GM13977 (cell line): ENCODE results near the gene PNPT1.

Experiments used
- DNase-seq: peaks from one replicate; pipeline ENCODE4 v3.0.0; 2012; ENCODE audit warnings: low spot score
- in situ Hi-C: fragments of 300-500 bp; cut with MboI; formaldehyde crosslinking; loops from one replicate; pipeline ENCODE4 v1.12.0; 2022; ENCODE audit warnings: low sequenced_read_pairs, low pct_unique_long_range_greater_than_20kb, mixed read lengths, inconsistent platforms; ENCODE audit not compliant: unreplicated experiment
- TF ChIP-seq, protein P1 (sequence below): IDR thresholded peaks from 2 replicates; pipeline ENCODE4 v1.5.1; 2012; ENCODE audit warnings: mild to moderate bottlenecking, control low read depth; ENCODE audit not compliant: insufficient read depth; ENCODE audit errors: extremely low read depth, missing control alignments

PNPT1 gene

DNA sequence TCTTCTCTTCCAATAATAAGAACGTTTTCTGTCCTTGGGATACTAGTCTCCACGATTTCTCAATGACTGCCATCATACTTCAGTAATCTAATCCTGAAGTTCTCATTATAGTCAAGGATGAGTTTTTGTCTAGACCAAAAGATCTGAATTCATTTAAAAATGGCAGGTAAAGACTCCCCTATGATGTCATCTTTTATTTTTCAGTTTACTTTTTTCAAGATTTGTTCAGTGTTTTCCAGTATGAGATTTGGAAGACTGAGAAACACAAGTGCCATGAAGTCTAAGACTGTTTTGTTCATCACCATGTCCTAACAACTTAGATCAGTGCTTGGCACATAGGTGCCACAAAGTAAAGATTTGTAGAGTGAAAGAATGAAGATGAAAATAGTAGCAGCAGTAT lies 40.4 kb downstream of the PNPT1 start:
- TF ChIP-seq, protein P1, sequence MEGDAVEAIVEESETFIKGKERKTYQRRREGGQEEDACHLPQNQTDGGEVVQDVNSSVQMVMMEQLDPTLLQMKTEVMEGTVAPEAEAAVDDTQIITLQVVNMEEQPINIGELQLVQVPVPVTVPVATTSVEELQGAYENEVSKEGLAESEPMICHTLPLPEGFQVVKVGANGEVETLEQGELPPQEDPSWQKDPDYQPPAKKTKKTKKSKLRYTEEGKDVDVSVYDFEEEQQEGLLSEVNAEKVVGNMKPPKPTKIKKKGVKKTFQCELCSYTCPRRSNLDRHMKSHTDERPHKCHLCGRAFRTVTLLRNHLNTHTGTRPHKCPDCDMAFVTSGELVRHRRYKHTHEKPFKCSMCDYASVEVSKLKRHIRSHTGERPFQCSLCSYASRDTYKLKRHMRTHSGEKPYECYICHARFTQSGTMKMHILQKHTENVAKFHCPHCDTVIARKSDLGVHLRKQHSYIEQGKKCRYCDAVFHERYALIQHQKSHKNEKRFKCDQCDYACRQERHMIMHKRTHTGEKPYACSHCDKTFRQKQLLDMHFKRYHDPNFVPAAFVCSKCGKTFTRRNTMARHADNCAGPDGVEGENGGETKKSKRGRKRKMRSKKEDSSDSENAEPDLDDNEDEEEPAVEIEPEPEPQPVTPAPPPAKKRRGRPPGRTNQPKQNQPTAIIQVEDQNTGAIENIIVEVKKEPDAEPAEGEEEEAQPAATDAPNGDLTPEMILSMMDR = no peak
- in situ Hi-C loops = no loop called here
- DNase-seq = no peak

DNA sequence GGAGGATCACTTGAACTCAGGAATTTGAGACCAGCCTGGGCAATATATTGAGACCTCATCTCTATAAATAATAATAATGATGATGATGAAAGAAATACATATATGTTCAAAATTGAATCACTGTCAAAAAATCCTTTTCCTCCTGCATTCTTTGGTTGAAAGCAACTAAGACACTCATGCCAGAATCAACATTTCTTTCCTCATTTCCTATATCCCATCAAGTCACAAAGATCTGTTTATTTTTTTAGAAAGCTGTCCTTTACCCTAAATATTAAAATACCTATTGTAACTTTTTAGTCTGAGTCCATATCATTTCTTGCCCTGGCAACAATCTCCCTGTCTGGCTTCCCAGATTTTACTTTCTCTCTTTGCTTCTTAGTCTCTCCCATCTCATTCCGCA lies 44.4 kb downstream of the PNPT1 start:
- DNase-seq = no peak
- in situ Hi-C loops = no loop called here
- TF ChIP-seq, protein P1 = no peak

DNA sequence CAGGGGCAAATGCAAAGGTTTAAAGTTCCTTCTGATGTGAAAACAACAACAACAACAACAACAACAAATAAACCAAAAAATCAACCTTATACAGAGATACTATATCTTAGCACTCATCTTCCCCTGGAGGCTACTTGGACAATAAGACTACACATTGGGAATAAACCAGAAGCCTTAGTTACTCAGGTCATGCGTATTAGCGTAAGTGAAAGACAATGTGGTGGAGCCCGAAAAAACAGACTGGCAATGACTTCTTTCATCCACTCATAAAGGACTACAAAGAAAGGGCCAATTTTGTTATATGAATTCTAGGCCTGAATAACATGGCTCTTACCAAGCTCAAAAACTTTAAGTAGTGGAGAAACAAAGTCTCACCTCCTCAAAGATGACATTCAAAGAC lies 56.8 kb downstream of the PNPT1 start:
- in situ Hi-C loops = no loop called here
- DNase-seq = no peak

DNA sequence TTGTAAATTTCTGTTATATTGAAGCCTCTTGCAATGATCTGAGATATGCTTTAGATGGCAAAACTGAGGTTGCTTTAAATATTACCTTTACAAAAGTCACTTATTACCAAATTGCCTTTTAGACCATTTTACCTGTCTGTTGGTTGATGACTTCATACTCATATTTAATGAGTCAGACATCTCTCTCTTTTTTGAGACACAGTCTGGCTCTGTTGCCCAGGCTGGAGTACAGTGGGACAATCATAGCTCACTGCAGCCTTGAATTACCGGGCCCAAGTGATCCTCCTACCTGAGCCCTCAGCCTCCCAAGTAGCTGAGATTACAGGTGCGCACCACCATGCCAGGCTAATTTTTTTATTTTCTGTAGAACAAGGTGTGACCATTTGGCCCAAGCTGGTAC lies 64.7 kb downstream of the PNPT1 start:
- in situ Hi-C loops = no loop called here
- TF ChIP-seq, protein P1 = no peak
- DNase-seq = no peak

More for the DNA sequence above, 56.8 kb downstream of the PNPT1 start:
- TF ChIP-seq, protein P1 = no peak

DNA sequence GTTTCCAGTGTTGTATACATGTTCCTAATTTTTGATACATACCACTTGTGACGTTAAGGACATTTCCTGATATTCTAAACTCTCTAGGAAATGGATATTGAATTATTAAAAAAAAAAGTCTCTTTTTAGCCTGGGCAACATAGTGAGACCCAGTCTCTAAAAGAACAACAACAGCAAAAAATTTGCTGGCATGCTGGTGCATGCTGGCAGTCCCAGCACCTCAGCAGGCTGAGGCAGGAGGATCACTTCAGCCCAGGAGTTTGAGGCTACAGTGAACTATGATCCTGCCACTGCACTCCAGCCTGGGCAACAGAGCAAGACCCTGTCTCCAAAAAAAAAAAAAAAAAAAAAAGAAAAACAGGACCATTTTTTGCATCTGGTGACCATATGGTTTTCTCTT lies 65.7 kb downstream of the PNPT1 start:
- in situ Hi-C loops = no loop called here
- DNase-seq = no peak
- TF ChIP-seq, protein P1 = no peak

DNA sequence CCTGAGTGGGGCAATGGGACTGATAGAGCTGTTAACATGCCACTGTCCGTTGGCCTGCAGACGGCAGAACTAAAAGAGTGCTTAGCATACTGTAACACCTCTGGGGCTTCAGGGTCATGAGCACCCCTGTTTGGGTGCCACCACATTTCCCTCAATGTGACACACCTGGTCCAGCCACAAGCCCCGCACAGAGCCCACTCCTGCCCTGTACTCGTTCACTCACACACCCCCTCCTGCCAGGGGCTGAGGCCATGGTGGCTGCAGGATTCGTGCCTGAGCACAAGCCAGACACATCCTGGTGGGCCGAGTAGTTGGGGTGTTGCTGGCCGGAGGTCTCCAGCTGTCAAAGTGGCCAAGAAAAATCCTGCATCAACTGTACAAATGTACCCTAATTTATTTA lies 71.8 kb downstream of the PNPT1 start:
- TF ChIP-seq, protein P1 = no peak
- in situ Hi-C loops = no loop called here
- DNase-seq = no peak
